NCI-H524 treated with DMSO at 0.1 percent for 48 hours (cell line): ENCODE results near the gene LAMA3.
"Not testable (repeated sequence)": the region's sequence is repeated elsewhere in the genome, so short reads cannot be mapped to it uniquely, and the experiment has no call there.

Experiments used
- DNase-seq: peaks from one replicate; lab custom pipeline; 2025; lab: John Stamatoyannopoulos, UW

The LAMA3 gene

GRCh38 chr18:23704806-23705205 lies 15.6 kb downstream of the LAMA3 start:
- DNase-seq = no peak

- DNase-seq = no peak
Observed at GRCh38 chr18:23706971-23707640, 17.9 kb downstream of the LAMA3 start.

- DNase-seq = no peak
Observed at GRCh38 chr18:23710068-23710527, 20.8 kb downstream of the LAMA3 start.

GRCh38 chr18:23710946-23711345 lies 21.7 kb downstream of the LAMA3 start:
- no peak for DNase-seq

- DNase-seq = no peak
Observed at GRCh38 chr18:23711426-23711825, 22.2 kb downstream of the LAMA3 start.

GRCh38 chr18:23712445-23712844 lies 23.2 kb downstream of the LAMA3 start:
- no peak for DNase-seq

GRCh38 chr18:23714576-23714975 lies 25.3 kb downstream of the LAMA3 start:
- no peak for DNase-seq

- DNase-seq = not testable (repeated sequence)
Observed at GRCh38 chr18:23716079-23716478, 26.8 kb downstream of the LAMA3 start.

GRCh38 chr18:23716516-23716915 lies 27.3 kb downstream of the LAMA3 start:
- no peak for DNase-seq

GRCh38 chr18:23716966-23717365 lies 27.7 kb downstream of the LAMA3 start:
- DNase-seq = no peak

GRCh38 chr18:23718243-23718720 lies 29.0 kb downstream of the LAMA3 start:
- no peak for DNase-seq

GRCh38 chr18:23718731-23719130 lies 29.5 kb downstream of the LAMA3 start:
- DNase-seq = no peak

GRCh38 chr18:23719634-23720201 lies 30.5 kb downstream of the LAMA3 start:
- no peak for DNase-seq

- DNase-seq = no peak
Observed at GRCh38 chr18:23721696-23722480, 32.6 kb downstream of the LAMA3 start.

- DNase-seq = no peak
Observed at GRCh38 chr18:23722646-23723045, 33.4 kb downstream of the LAMA3 start.

- DNase-seq = no peak
Observed at GRCh38 chr18:23723121-23723520, 33.9 kb downstream of the LAMA3 start.

- DNase-seq = no peak
Observed at GRCh38 chr18:23724681-23725080, 35.4 kb downstream of the LAMA3 start.

- no peak for DNase-seq
Observed at GRCh38 chr18:23725351-23725750, 36.1 kb downstream of the LAMA3 start.

GRCh38 chr18:23725827-23726661 lies 36.8 kb downstream of the LAMA3 start:
- DNase-seq = no peak

GRCh38 chr18:23727707-23728493 lies 38.6 kb downstream of the LAMA3 start:
- no peak for DNase-seq

- DNase-seq = no peak
Observed at GRCh38 chr18:23730857-23731256, 41.6 kb downstream of the LAMA3 start.
